HPDE6-E6E7 (cell line): Measurements from ENCODE around the gene COL5A1.

ENCODE experiments used
- DNase-seq: peaks from one replicate; pipeline ENCODE4 v3.0.0; 2011; ENCODE audit warnings: missing footprints; ENCODE audit errors: extremely low spot score

The COL5A1 gene

GRCh38 chr9:134891053-134891452 lies 249.4 kb downstream of the COL5A1 start:
- no peak for DNase-seq

- DNase-seq: no peak
Observed at GRCh38 chr9:134891713-134892112, 250.1 kb downstream of the COL5A1 start.

- no peak for DNase-seq
Observed at GRCh38 chr9:134892221-134892620, 250.6 kb downstream of the COL5A1 start.

- DNase-seq: no peak
Observed at GRCh38 chr9:134892820-134893420, 251.3 kb downstream of the COL5A1 start.
